Measurements from ENCODE around the gene TOMT. TPM values are rescaled to one million over a fixed set of nuclear protein-coding genes. Genes with fewer than 3 reads are reported as not detected.
A peak's percentile ranks its signal among the peaks of the same experiment; 100 is the strongest.

Gene TOMT
- not detected in 2 replicates for total RNA-seq
- long read RNA-seq, result 0 reads

GRCh38 chr11:72105888-72106287 is at the start of gene TOMT:
Gene TOMT, plus strand, starts transcription at chr11:72105924. Its CDS starts 28 bp downstream, at chr11:72105952.
- DNase-seq (ENCODE audit: extremely low spot score, unreplicated experiment), result no peak
- Mint-ChIP-seq H3K4me1 (ENCODE audit: unreplicated experiment) (peaks cover 28% of the 10 kb centered on the region), H3K9me3 (ENCODE audit: unreplicated experiment) (no peaks in the 10 kb centered on the region), H3K27me3 (ENCODE audit: unreplicated experiment) (no peaks in the 10 kb centered on the region), H3K4me3 (ENCODE audit: unreplicated experiment) (no peak within 1 kb of the TSS), H3K27ac (ENCODE audit: unreplicated experiment) (peak within 1 kb of the TSS; percentile 15), H3K36me3 (ENCODE audit: unreplicated experiment) (peaks cover 3% of the 10 kb centered on the region)
- no peak for TF ChIP-seq CTCF (IDR thresholded peaks at IDR 0.05)

GRCh38 chr11:72058416-72059034 is 47.2 kb upstream of the TOMT start:
- peak overlapping the region; percentile 50 for H3K27ac Mint-ChIP-seq (ENCODE audit: unreplicated experiment)
- H3K9me3 Mint-ChIP-seq (ENCODE audit: unreplicated experiment), result no peaks in the 10 kb centered on the region
- no peak for TF ChIP-seq CTCF (IDR thresholded peaks at IDR 0.05)
- no peaks in the 10 kb centered on the region for H3K27me3 Mint-ChIP-seq (ENCODE audit: unreplicated experiment)
- no peak for DNase-seq (ENCODE audit: extremely low spot score, unreplicated experiment)
- peaks cover 6% of the 10 kb centered on the region for H3K4me1 Mint-ChIP-seq (ENCODE audit: unreplicated experiment)
- no peak overlapping the region for H3K4me3 Mint-ChIP-seq (ENCODE audit: unreplicated experiment)
- H3K36me3 Mint-ChIP-seq (ENCODE audit: unreplicated experiment), result no peaks in the 10 kb centered on the region

GRCh38 chr11:72061739-72062396 is 43.9 kb upstream of the TOMT start:
- no peak overlapping the region for H3K27ac Mint-ChIP-seq (ENCODE audit: unreplicated experiment)
- H3K4me1 Mint-ChIP-seq (ENCODE audit: unreplicated experiment), result peaks cover 9% of the 10 kb centered on the region
- TF ChIP-seq CTCF (IDR thresholded peaks at IDR 0.05), result no peak

GRCh38 chr11:72066855-72067254 is 38.9 kb upstream of the TOMT start:
- TF ChIP-seq CTCF (IDR thresholded peaks at IDR 0.05), result no peak
- H3K9me3 Mint-ChIP-seq (ENCODE audit: unreplicated experiment), result no peaks in the 10 kb centered on the region
- H3K4me3 Mint-ChIP-seq (ENCODE audit: unreplicated experiment), result no peak overlapping the region
- no peak for DNase-seq (ENCODE audit: extremely low spot score, unreplicated experiment)
- H3K36me3 Mint-ChIP-seq (ENCODE audit: unreplicated experiment), result peaks cover 7% of the 10 kb centered on the region
- no peak overlapping the region for H3K27ac Mint-ChIP-seq (ENCODE audit: unreplicated experiment)
- no peaks in the 10 kb centered on the region for H3K27me3 Mint-ChIP-seq (ENCODE audit: unreplicated experiment)
- peaks cover 31% of the 10 kb centered on the region for H3K4me1 Mint-ChIP-seq (ENCODE audit: unreplicated experiment)

More at GRCh38 chr11:72061739-72062396, 43.9 kb upstream of the TOMT start:
- no peaks in the 10 kb centered on the region for H3K27me3 Mint-ChIP-seq (ENCODE audit: unreplicated experiment)
- H3K36me3 Mint-ChIP-seq (ENCODE audit: unreplicated experiment), result no peaks in the 10 kb centered on the region
- DNase-seq (ENCODE audit: extremely low spot score, unreplicated experiment), result no peak
- no peak overlapping the region for H3K4me3 Mint-ChIP-seq (ENCODE audit: unreplicated experiment)
- no peaks in the 10 kb centered on the region for H3K9me3 Mint-ChIP-seq (ENCODE audit: unreplicated experiment)

GRCh38 chr11:72067266-72067665 is 38.5 kb upstream of the TOMT start:
- DNase-seq (ENCODE audit: extremely low spot score, unreplicated experiment), result no peak
- TF ChIP-seq CTCF (IDR thresholded peaks at IDR 0.05), result no peak
- Mint-ChIP-seq H3K4me1 (ENCODE audit: unreplicated experiment) (peaks cover 35% of the 10 kb centered on the region), H3K27ac (ENCODE audit: unreplicated experiment) (no peak overlapping the region), H3K9me3 (ENCODE audit: unreplicated experiment) (no peaks in the 10 kb centered on the region), H3K27me3 (ENCODE audit: unreplicated experiment) (no peaks in the 10 kb centered on the region), H3K36me3 (ENCODE audit: unreplicated experiment) (peaks cover 7% of the 10 kb centered on the region), H3K4me3 (ENCODE audit: unreplicated experiment) (no peak overlapping the region)

All from osteocyte (in vitro differentiated cells).